DND-41 (cell line): Measurements from ENCODE around the gene ABCF3.

Experiments used
- ATAC-seq: fragments of 200-7000 bp; cut with Tn5 transposase; 3 replicates; pipeline ENCODE4 v1.9.1; 2021; ENCODE audit warnings: low read depth; ENCODE audit not compliant: insufficient read depth
- DNase-seq: peaks from one replicate; pipeline ENCODE4 v3.0.0-alpha.2; 2020
- H2AFZ ChIP-seq: 2 replicates; pipeline ENCODE4 v1.6.0; 2012; ENCODE audit warnings: low read depth, low read length
- H3K27ac ChIP-seq: 2 replicates; pipeline ENCODE4 v1.5.1; 2012; ENCODE audit warnings: low read length, inconsistent platforms
- H3K27me3 ChIP-seq: fragments of 200-600 bp; sonication (generic); 2 replicates; pipeline ENCODE4 v1.6.0; 2012; ENCODE audit warnings: low read length, mild to moderate bottlenecking, inconsistent platforms; ENCODE audit not compliant: insufficient read depth, poor library complexity
- H3K36me3 ChIP-seq: 2 replicates; pipeline ENCODE4 v1.5.1; 2012; ENCODE audit warnings: low read length, inconsistent platforms; ENCODE audit not compliant: insufficient read depth
- H3K4me1 ChIP-seq: 2 replicates; pipeline ENCODE4 v1.5.1; 2012; ENCODE audit warnings: mild to moderate bottlenecking, low read length; ENCODE audit not compliant: insufficient read depth
- H3K4me2 ChIP-seq: 2 replicates; pipeline ENCODE4 v1.6.0; 2012; ENCODE audit warnings: mild to moderate bottlenecking, moderate library complexity, low read length, inconsistent platforms; ENCODE audit not compliant: insufficient read depth
- H3K4me3 ChIP-seq, 2 experiments: fragments of 200-600 bp in 1 of 2; shearing (Covaris generic) in 1 of 2; 2 replicates each; pipeline ENCODE4 v1.5.1; 2012 to 2016; ENCODE audit warnings: inconsistent platforms in 2 of 2, low read length in 2 of 2, mild to moderate bottlenecking in 2 of 2, low read depth in 1 of 2, moderate library complexity in 1 of 2
- H3K79me2 ChIP-seq: 2 replicates; pipeline ENCODE4 v1.6.0; 2012; ENCODE audit warnings: low read length, inconsistent platforms; ENCODE audit not compliant: insufficient read depth
- H3K9ac ChIP-seq: 2 replicates; pipeline ENCODE4 v1.6.0; 2012; ENCODE audit warnings: low read depth, mild to moderate bottlenecking, inconsistent platforms, low read length, moderate library complexity
- H3K9me3 ChIP-seq: 2 replicates; pipeline ENCODE4 v1.5.1; 2012; ENCODE audit warnings: low read length, moderate library complexity, mild to moderate bottlenecking, inconsistent platforms; ENCODE audit not compliant: insufficient read depth, severe bottlenecking
- H4K20me1 ChIP-seq: 2 replicates; pipeline ENCODE4 v1.6.0; 2012; ENCODE audit warnings: low read length; ENCODE audit not compliant: insufficient read depth
- CTCF ChIP-seq: IDR thresholded peaks from 2 replicates; pipeline ENCODE4 v1.5.1; 2012; ENCODE audit warnings: borderline replicate concordance, low read length, moderate library complexity, mild to moderate bottlenecking; ENCODE audit not compliant: poor library complexity, severe bottlenecking; ENCODE audit errors: extremely low read depth
- EZH2 ChIP-seq: IDR thresholded peaks from 3 replicates; pipeline ENCODE4 v1.6.1; 2012; ENCODE audit warnings: borderline replicate concordance, low read depth, mild to moderate bottlenecking, moderate library complexity, low read length, inconsistent platforms; ENCODE audit not compliant: severe bottlenecking

The ABCF3 gene

GRCh38 chr3:184228376-184229137 is 42.6 kb downstream of the ABCF3 start:
- TF ChIP-seq CTCF = no peak
- TF ChIP-seq EZH2 = no peak

GRCh38 chr3:184229394-184230080 is 43.5 kb downstream of the ABCF3 start, which contains the start of gene VWA5B2:
TSS of gene VWA5B2 (plus strand) at chr3:184229585. CDS start at chr3:184230529, 944 bp downstream.
- Histone ChIP-seq H3K4me2 (peak within 1 kb of the TSS; percentile 84), H3K79me2 (no peaks in the 10 kb centered on the region), H3K9ac (peak within 1 kb of the TSS; percentile 41; the same call in 1 of the 2 replicates), H4K20me1 (peaks cover 8% of the 10 kb centered on the region; the same call in 1 of the 2 replicates), H3K9me3 (no peaks in the 10 kb centered on the region), H3K4me3 (peak within 1 kb of the TSS in 1 of 2 experiments; percentile 57; a peak in 3 of 4 replicates), H3K27me3 (peaks cover 45% of the 10 kb centered on the region), H3K4me1 (peaks cover 18% of the 10 kb centered on the region), H2AFZ (peak within 1 kb of the TSS; percentile 74), H3K36me3 (no peaks in the 10 kb centered on the region), H3K27ac (no peak within 1 kb of the TSS)
- ATAC-seq (peak; percentile 97), DNase-seq (peak; percentile 79)
- peak; percentile 72 for TF ChIP-seq EZH2
- peak; percentile 37 for TF ChIP-seq CTCF

More at GRCh38 chr3:184228376-184229137, 42.6 kb downstream of the ABCF3 start:
- ATAC-seq (no peak), DNase-seq (no peak)
- Histone ChIP-seq H4K20me1 (peaks cover 8% of the 10 kb centered on the region; the same call in 1 of the 2 replicates), H3K4me3 (peak overlapping the region in 1 of 2 experiments; percentile 57; a peak in 2 of 4 replicates), H3K79me2 (no peaks in the 10 kb centered on the region), H3K4me1 (peaks cover 18% of the 10 kb centered on the region), H3K36me3 (no peaks in the 10 kb centered on the region), H3K27ac (no peak overlapping the region), H3K4me2 (peak overlapping the region; percentile 84), H3K27me3 (peaks cover 45% of the 10 kb centered on the region), H3K9me3 (no peaks in the 10 kb centered on the region), H2AFZ (peak overlapping the region; percentile 74; the same call in 1 of the 2 replicates), H3K9ac (no peak overlapping the region; the same call in 1 of the 2 replicates)

DNA sequence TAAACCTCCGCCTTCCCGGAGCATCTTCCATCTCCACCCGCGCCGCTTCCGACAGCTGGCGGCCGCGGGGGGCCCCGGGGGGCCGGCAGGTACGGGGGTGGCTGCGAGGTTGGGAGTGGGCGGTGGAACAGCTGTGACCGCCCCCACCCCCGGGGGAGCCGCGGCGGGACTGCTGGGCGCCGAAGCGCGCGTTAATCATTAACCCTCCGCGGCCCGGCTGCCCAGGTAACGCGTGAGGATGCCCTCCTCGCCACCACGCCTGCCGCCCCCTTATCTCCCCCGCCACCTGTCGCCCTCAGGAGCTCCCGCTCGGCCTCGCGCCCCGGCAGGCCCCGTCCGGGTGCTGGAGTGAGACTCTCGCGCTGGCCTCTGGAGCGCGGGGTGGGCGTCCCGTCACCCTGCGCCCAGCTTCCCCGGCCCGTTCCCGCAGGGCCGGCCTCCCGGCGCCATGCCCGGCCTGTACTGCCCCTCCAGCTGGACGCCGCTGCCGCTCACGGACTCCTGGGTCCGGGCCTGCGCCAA is 44.1 kb downstream of the ABCF3 start:
- Histone ChIP-seq H3K4me3 (peak overlapping the region in 1 of 2 experiments; percentile 57; a peak in 3 of 4 replicates), H3K27ac (no peak overlapping the region), H3K9ac (peak overlapping the region; percentile 41; the same call in 1 of the 2 replicates), H3K36me3 (no peaks in the 10 kb centered on the region), H4K20me1 (peaks cover 8% of the 10 kb centered on the region; the same call in 1 of the 2 replicates), H3K9me3 (no peaks in the 10 kb centered on the region), H3K4me2 (peak overlapping the region; percentile 84), H3K27me3 (peaks cover 44% of the 10 kb centered on the region), H2AFZ (no peak overlapping the region), H3K79me2 (no peaks in the 10 kb centered on the region), H3K4me1 (peaks cover 18% of the 10 kb centered on the region)
- TF ChIP-seq EZH2 = no peak
- TF ChIP-seq CTCF = no peak
- DNase-seq = no peak
- no peak for ATAC-seq
